HG03139 (cell line): ENCODE results near the gene UNCX.

Experiments
- ATAC-seq: cut with Tn5 transposase; IDR thresholded peaks from one replicate; pipeline ENCODE4 v1.9.1; 2021; ENCODE audit not compliant: unreplicated experiment

The UNCX gene

GRCh38 chr7:1242606-1243289 is 10.1 kb downstream of the UNCX start:
- no peak for ATAC-seq

GRCh38 chr7:1243290-1243963 is 10.8 kb downstream of the UNCX start:
- no peak for ATAC-seq

GRCh38 chr7:1243964-1244416 is 11.3 kb downstream of the UNCX start:
- ATAC-seq: no peak

- no peak for ATAC-seq
These were observed 12.2 kb downstream of the UNCX start for GRCh38 chr7:1244700-1245523.

- no peak for ATAC-seq
These were observed 12.9 kb downstream of the UNCX start for GRCh38 chr7:1245524-1246050.

- ATAC-seq: no peak
These were observed 13.6 kb downstream of the UNCX start for GRCh38 chr7:1246160-1246870.

- ATAC-seq: no peak
These were observed 14.3 kb downstream of the UNCX start for GRCh38 chr7:1246871-1247526.

- ATAC-seq: no peak
These were observed 14.9 kb downstream of the UNCX start for GRCh38 chr7:1247527-1248041.

- ATAC-seq: no peak
These were observed 15.7 kb downstream of the UNCX start for GRCh38 chr7:1248143-1248915.

- no peak for ATAC-seq
These were observed 16.4 kb downstream of the UNCX start for GRCh38 chr7:1248916-1249581.

GRCh38 chr7:1249731-1250130 is 17.1 kb downstream of the UNCX start:
- ATAC-seq: no peak

GRCh38 chr7:1250901-1251300 is 18.2 kb downstream of the UNCX start:
- ATAC-seq: no peak

GRCh38 chr7:1251796-1252539 is 19.3 kb downstream of the UNCX start:
- ATAC-seq: no peak

GRCh38 chr7:1252540-1253090 is 19.9 kb downstream of the UNCX start:
- no peak for ATAC-seq

GRCh38 chr7:1253681-1254181 is 21.1 kb downstream of the UNCX start:
- no peak for ATAC-seq

GRCh38 chr7:1254281-1255079 is 21.8 kb downstream of the UNCX start:
- ATAC-seq: no peak
